GM21723 (cell line): ENCODE results near the gene TACC3.
"Not testable (repeated sequence)": the region's sequence is repeated elsewhere in the genome, so short reads cannot be mapped to it uniquely, and the experiment has no call there.

Source experiments
- ATAC-seq: cut with Tn5 transposase; IDR thresholded peaks from one replicate; pipeline ENCODE4 v1.9.1; 2021; ENCODE audit warnings: mild to moderate bottlenecking, moderate library complexity; ENCODE audit not compliant: unreplicated experiment

TACC3 gene

GRCh38 chr4:1701671-1702070, 19.6 kb upstream of the TACC3 start:
- not testable (repeated sequence) for ATAC-seq

- no peak for ATAC-seq
Measured at GRCh38 chr4:1703867-1704266, 17.5 kb upstream of the TACC3 start.

DNA sequence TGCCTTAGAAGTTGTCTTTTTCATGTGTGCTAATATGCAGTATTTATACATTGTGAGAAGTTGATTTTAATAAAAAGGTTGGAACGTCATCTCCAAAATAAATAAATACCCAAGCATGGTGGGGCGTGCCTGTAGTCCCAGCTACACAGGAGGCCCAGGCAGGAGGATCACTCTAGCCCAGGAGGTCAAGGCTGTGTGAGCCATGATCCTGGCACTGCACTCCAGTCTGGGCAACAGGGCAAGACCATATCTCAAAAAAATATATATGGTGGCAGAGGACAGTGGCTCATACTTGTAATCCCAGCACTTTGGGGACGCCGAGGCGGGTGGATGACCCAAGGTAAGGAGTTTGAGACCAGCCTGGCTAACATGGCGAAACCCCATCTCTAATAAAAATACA, 15.6 kb upstream of the TACC3 start:
- no peak for ATAC-seq

- ATAC-seq: no peak
Measured at GRCh38 chr4:1706358-1706757, 15.0 kb upstream of the TACC3 start.

- no peak for ATAC-seq
Measured at GRCh38 chr4:1708581-1708980, 12.7 kb upstream of the TACC3 start.

DNA sequence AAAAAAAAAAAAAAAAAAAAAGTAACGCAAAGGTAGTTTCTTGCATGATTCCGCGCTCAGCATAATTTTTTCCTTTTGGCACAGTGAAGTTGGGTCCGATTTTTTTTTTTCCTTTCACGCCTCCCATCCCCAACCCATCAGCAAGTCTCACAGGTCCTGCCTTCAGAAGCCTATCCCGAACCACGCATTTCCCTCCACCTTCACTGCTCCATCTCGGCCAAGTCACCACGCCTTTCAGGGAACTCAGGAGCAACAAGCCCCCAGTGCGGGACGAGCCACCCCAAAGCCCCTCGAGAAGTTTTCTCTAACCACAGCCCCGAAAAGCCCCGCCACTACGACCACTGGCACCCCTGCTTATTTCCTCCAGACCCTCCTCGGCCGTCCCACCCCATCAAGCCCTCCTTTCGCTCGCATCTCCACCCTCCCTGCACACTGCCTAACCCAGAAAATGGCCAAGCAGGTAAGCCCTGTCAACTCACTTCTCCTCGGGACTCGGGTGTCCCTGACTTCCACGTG, 10.2 kb upstream of the TACC3 start:
- no peak for ATAC-seq

DNA sequence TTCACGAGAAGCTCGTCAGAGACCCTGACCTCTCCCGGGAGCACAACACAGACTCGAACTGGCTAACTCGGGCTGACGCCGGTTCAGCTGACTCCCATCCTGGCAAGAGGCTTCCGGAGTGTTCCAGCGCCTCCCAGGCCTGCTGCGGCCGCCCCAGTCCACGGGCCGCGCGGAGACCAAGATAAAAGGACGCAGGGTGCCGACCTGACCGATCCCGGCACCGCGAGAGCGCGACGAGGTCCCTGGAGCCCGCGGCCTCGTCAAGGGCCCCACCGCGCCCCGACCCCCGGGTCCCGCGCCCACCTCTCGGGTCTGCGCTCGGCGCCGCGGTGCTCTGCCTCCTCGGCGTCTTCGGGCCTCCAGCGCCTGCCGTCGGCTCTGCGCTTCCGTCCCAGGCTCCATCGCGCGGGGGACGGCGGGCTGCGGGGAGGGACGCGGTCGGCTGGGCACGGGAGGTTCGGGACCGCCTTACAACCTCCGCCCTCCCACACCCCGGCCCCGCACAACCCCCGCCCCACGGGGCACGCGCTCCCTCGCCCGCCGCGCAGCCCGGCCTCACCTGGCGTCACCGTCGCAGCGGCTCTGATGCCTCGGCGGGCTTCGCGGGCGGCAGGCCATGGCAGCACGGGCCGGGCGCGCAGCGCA, 9.6 kb upstream of the TACC3 start:
- peak; percentile 4 for ATAC-seq

GRCh38 chr4:1712216-1713002, 8.9 kb upstream of the TACC3 start, which contains the start of gene SLBP:
TSS of gene SLBP (minus strand) at chr4:1712319. CDS start at chr4:1712188, 131 bp downstream.
- ATAC-seq: peak; percentile 75

GRCh38 chr4:1713003-1713851, 8.1 kb upstream of the TACC3 start:
- peak; percentile 15 for ATAC-seq

DNA sequence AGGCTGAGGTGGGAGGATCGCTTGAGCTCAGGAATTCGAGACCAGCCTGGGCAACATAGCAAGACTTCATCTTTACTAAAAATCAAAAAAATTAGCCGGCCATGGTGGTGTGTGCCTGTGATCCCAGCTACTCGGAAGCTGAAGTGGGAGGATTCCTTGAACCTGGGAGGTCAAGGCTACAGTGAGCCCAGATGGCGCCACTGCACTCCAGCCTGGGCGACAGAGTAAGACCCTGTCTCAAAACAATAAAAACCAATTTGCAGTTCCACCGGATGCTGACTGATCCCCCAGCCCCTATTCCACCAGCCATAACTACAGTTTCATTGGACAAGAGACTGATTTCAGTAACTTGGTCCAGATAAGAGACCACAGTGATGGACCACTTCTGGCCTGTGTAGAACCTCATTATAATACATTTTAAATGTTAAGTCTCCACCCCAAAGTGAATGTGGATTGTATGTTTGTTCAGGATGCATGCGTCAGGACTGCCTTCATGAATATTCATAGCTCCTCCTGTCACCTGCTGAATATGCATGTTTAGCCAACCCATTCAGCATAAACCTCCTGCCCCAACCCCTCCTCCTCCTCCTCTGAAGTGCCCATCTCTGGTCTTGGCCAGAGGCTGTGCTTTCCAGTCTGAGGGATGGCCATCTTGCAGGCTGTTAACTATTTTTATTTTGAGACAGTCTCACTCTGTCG, 6.9 kb upstream of the TACC3 start:
- ATAC-seq: no peak

- no peak for ATAC-seq
Measured at GRCh38 chr4:1715002-1715758, 6.1 kb upstream of the TACC3 start.

DNA sequence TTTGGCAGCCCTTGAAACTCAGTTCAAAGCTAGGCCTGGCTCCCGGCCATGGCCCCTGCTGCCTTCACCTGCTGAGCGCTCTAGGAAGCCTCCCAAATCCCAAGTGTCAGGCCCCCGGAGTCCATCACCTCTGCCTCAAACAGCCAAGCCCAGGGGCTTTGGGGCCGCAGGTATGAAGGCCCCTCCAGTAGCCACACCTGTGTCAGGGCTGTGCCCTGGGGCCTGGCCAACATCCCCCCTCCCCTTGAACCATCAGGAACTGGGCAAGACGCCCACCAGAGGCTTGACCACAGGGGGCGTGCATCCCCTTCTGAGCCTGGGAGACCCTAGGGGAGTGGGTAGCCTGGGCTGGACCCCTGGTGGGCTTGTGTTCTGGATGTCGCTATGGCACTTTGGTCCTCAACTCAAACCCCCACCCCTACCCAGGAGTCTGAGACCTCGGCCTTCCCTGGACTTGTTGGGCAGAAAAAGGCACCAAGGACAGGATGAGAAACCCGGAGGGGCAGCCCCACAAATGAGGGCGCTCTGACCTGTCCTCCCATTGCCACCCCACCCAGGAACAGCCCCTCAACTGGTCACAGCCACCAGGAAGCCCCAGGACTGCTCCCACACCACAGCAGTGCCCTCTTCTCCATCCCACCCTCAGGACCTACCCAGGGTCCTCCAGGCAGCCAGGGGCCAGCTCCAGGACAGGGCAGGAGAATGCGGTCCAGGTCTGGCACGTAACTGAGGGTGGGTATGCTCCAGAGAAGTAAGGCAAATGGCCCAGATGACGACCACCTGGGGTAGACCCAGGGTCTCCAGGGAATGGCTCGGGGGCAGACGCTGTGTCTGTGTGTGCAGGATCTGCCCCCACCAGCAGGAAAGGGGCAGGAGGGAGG, 5.0 kb upstream of the TACC3 start:
- ATAC-seq: no peak

GRCh38 chr4:1717129-1718094, 3.9 kb upstream of the TACC3 start:
- ATAC-seq: no peak

DNA sequence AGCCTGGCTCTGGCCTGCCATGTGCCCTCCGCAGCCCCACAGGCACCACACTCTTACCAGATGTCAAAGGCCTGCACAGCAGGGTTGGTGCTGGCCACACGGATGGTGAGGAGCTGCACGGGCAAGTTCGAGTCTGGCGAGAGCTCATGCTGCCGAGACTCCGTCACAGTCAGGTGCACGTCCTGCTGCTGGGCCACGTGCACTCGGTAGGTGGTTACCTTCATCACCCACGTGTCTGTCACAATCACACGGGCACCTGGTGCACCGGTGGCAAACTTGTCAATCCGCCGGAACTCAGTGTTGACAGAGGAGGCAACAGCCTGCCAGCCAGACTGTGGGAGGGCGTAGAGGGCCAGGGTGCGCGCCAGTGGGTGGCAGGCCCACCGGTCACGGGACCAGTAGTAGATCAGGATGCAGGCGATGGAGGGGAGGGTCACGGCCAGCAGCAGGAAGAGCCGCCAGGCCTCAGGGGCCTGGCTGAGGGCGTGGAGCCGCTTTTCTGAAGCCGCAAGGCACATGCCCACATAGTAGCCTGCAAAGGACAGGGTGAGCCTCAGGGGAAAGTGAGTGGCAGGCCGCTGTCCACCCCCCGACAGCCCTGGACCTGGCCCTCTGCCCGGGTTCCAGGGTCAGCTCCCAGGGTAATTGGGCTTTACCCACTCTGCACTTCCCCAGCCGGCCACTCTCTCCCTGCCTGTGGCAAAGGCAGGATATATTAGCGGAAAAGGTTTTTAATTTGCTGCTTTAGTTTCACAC, 3.0 kb upstream of the TACC3 start:
- ATAC-seq: no peak

DNA sequence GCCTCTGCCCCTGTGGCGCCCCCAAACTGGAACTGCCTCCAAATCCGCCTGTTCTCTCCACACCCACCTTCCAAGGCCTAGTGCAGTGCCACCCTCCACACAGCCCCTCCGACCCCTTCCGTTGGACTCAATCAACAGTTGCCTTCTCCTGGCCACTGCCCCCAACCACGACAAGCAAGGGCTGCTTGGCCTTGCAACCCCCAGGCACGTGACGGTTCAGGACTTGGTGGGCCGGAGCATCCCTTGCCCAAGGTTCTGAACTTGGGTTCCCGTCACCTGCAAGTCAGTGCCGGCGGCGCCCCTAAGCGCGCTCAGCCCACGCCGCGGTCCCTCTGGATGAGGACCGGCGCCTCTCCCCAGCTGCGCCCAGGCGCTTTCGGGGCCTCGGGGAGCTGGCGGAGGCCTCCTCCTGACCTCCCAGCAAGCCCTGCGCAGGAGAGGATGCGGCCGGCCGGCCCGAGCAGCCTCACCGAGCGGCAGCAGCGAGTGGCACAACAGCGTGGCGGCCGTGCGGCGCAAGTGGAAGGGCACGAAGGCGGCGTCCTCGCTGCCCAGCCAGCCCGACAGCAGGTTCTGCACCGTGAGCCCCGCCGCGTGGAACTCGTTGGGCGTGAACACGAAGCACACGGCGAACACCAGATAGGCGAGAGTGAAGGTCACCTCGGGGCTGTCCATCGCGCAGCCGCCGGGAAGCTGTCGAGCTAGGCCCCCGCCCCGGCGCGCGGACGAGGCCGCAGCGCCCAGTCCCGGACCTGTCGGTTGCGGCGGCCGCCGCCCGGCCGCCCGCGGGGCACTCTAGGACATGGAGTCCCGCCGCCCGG, 948 bp upstream of the TACC3 start:
- ATAC-seq: peak; percentile 28
